ENCODE results near the gene RBM20. TPM values are rescaled to one million over a fixed set of nuclear protein-coding genes. Genes with fewer than 3 reads are reported as not detected.
"Not testable (repeated sequence)": the region's sequence is repeated elsewhere in the genome, so short reads cannot be mapped to it uniquely, and the experiment has no call there.

The RBM20 gene
- total RNA-seq, 3 donors from 2014 or later = 0.48 to 3.1 (median 1.6) TPM

DNA sequence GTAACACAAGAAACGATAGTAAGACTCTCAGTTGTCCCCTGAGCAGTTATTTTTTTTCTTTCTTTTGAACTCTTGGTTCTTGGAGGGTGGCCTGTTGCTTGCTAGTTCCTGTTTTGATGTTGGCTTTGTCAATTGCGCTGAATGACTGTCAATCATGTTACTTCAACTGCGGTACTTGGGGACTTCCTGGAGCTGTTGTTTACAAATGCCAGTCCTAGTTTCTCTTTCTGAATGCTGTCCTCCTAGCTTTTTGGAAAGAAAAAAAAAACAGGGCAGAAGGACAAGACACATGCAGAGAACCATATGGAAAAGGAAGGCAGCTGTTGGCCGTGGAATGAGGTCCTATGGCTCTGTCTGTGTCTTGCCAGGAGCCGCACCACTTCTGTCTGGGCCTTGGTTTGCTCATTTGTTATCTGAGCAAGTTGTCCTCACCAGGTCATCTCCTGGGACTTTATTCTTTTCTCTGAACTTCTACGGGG lies 220.6 kb downstream of the RBM20 start:
- DNase-seq (ENCODE audit: low spot score in 2 of 2) = no peak
- Histone ChIP-seq H3K4me1 (peaks cover under 1 to 31% of the 10 kb centered on the region in 2 donors), H3K4me3 (peak overlapping the region; percentile 1 to 26 (median 3)), H3K9me3 (no peaks in the 10 kb centered on the region), H3K27me3 (no peaks in the 10 kb centered on the region), H3K27ac (peak overlapping the region; percentile 76 to 85), H3K36me3 (no peaks in the 10 kb centered on the region)
- intact Hi-C loops (cut with DNase I; ENCODE audit: low total_unique reads) = no loop called here
- TF ChIP-seq POLR2A (IDR thresholded peaks at IDR 0.05) = no peak
- TF ChIP-seq, protein P1, sequence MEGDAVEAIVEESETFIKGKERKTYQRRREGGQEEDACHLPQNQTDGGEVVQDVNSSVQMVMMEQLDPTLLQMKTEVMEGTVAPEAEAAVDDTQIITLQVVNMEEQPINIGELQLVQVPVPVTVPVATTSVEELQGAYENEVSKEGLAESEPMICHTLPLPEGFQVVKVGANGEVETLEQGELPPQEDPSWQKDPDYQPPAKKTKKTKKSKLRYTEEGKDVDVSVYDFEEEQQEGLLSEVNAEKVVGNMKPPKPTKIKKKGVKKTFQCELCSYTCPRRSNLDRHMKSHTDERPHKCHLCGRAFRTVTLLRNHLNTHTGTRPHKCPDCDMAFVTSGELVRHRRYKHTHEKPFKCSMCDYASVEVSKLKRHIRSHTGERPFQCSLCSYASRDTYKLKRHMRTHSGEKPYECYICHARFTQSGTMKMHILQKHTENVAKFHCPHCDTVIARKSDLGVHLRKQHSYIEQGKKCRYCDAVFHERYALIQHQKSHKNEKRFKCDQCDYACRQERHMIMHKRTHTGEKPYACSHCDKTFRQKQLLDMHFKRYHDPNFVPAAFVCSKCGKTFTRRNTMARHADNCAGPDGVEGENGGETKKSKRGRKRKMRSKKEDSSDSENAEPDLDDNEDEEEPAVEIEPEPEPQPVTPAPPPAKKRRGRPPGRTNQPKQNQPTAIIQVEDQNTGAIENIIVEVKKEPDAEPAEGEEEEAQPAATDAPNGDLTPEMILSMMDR (IDR thresholded peaks at IDR 0.05) = no peak
- no peak for TF ChIP-seq POLR2AphosphoS5 (IDR thresholded peaks at IDR 0.05)

- no peaks in the 10 kb centered on the region for H3K27me3 ChIP-seq
Observed at GRCh38 chr10:110865186-110865808, 221.2 kb downstream of the RBM20 start.

DNA sequence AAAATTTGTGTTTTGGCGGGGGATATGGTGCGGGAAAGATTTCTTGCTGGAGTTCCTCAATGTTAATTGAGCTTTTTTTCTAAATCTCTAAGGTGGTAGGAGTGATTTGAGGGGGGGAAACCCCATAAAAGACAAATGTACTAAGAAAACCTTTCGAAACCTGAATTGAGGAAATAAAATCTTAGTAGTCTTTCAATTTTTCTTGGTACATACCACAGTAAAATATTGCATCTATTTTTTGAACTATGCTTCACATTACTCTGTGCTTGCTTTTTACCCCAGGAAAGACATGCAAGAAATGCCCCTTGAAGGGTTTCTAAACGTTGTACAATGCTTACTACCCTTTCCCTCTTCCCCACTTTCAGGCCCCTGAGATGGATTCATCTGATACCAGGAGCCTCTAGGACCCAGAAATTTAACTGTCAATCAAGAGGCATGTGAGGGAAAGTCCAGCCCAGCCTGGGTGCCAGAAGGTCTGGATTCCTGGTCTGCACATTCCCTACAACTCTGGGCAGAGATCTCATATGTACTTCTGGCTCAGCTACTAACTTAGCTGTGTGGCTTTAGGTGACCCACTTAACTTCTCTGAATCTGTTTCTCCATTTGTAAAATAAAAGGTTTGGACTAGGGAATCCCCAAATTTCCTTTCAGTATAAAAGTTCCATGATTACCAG lies 221.8 kb downstream of the RBM20 start:
- Histone ChIP-seq H3K27me3 (no peaks in the 10 kb centered on the region), H3K4me3 (no peak overlapping the region), H3K4me1 (peaks cover 0 to 19% of the 10 kb centered on the region in 2 donors), H3K27ac (peak overlapping the region; percentile 76 to 85), H3K36me3 (no peaks in the 10 kb centered on the region), H3K9me3 (no peaks in the 10 kb centered on the region)
- intact Hi-C loops (cut with DNase I; ENCODE audit: low total_unique reads) = no loop called here
- TF ChIP-seq POLR2AphosphoS5 (IDR thresholded peaks at IDR 0.05) (no peak), POLR2A (IDR thresholded peaks at IDR 0.05) (no peak)
- TF ChIP-seq, protein P1 (IDR thresholded peaks at IDR 0.05) = no peak
- no peak for DNase-seq (ENCODE audit: low spot score in 2 of 2)

More at GRCh38 chr10:110865186-110865808, 221.2 kb downstream of the RBM20 start:
- intact Hi-C loops (cut with DNase I; ENCODE audit: low total_unique reads) = no loop called here
- Histone ChIP-seq H3K27ac (peak overlapping the region; percentile 76 to 85), H3K9me3 (no peaks in the 10 kb centered on the region), H3K4me3 (peak overlapping the region in 1 of 3 donors; percentile 3), H3K36me3 (no peaks in the 10 kb centered on the region), H3K4me1 (peaks cover 0 to 25% of the 10 kb centered on the region in 2 donors)
- TF ChIP-seq POLR2A (IDR thresholded peaks at IDR 0.05) (no peak), POLR2AphosphoS5 (IDR thresholded peaks at IDR 0.05) (no peak)
- TF ChIP-seq, protein P1 (IDR thresholded peaks at IDR 0.05) = no peak
- no peak for DNase-seq (ENCODE audit: low spot score in 2 of 2)

DNA sequence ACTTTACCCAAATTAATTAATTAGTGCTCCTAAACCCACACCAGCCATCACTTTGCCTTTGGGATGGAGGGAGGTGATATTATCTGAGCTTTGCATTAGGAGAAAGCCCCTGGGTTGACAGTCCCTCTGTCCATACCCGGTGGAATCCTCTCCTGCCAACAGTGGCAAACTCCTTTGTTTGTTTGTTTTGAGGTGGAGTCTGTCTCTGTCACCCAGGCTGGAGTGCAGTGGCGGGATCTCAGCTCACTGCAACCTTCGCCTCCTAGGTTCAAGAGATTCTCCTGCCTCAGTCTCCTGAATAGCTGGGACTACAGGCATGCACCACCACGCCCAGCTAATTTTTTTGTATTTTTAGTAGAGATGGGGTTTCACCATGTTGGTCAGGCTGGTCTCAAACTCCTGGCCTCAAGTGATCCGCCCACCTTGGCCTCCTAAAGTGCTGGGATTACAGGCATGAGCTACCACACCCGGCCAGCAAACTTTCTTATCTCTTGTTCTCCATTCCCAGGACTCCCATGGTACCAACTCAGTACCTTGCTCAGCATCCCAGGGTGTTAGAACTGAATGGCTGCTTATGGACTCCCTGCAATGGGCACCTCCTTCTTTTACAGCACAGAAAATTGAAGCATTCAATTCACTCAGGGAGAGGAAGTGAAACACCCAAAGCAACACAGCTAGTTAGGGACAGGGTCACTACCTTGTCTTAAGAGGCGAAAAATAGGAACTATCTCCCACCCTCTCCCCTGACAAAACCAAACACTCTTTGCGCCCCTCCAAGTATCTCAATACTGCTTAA lies 223.1 kb downstream of the RBM20 start:
- H3K9me3 ChIP-seq; H3K27me3 ChIP-seq; DNase-seq (ENCODE audit: low spot score in 2 of 2); H3K36me3 ChIP-seq; H3K4me3 ChIP-seq; intact Hi-C loops (cut with DNase I; ENCODE audit: low total_unique reads): not testable (repeated sequence)
- H3K4me1 ChIP-seq = peaks cover 0 to 13% of the 10 kb centered on the region in 2 donors
- H3K27ac ChIP-seq = peak overlapping the region; percentile 56 to 58

DNA sequence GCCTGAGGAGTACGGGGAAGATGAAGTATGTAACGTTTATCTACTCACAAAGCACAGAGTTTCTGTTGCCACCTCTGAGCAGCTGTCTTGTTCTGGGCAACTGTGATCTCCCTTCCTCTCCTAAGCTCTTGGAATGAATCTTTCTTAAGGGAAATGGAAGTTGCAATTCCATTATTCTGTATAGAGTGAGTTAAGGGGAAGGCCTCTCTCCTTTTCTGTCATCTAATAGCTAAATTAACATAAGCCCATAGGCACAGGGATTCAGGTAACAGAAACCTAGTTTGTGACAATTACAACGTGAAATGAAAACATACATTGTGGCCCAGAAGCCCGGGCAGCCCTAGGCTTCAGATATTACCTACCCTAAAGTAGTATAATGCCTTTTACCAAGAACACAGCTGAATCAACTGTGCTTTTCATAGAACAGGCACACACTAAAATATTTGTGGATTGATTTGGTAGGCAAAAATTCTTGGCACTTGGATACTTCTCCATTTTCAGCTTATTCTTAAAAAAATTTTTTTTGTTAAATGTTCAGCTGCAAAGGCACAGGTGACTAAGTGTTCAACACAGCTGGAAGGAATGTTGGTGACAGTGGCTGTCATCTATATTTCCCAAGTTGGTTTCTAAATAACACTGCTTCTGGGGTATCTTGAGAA lies 223.8 kb downstream of the RBM20 start:
- DNase-seq (ENCODE audit: low spot score in 2 of 2) = no peak
- Histone ChIP-seq H3K36me3 (no peaks in the 10 kb centered on the region), H3K9me3 (no peaks in the 10 kb centered on the region), H3K4me3 (no peak overlapping the region), H3K27me3 (no peaks in the 10 kb centered on the region), H3K4me1 (peaks cover 0 to 13% of the 10 kb centered on the region in 2 donors), H3K27ac (peak overlapping the region; percentile 56 to 58)
- intact Hi-C loops (cut with DNase I; ENCODE audit: low total_unique reads) = no loop called here
- TF ChIP-seq POLR2A (IDR thresholded peaks at IDR 0.05) = no peak
- TF ChIP-seq, protein P1 (IDR thresholded peaks at IDR 0.05) = no peak

Data from breast epithelium (tissue), 4 donors.